DMS 273 (cell line): Measurements from ENCODE around the gene PHKB.
"Not testable (repeated sequence)": the region's sequence is repeated elsewhere in the genome, so short reads cannot be mapped to it uniquely, and the experiment has no call there.

Source experiments
- DNase-seq: peaks from one replicate; lab custom pipeline; 2025; ENCODE audit not compliant: unreplicated experiment; lab: John Stamatoyannopoulos, UW

PHKB gene

DNA sequence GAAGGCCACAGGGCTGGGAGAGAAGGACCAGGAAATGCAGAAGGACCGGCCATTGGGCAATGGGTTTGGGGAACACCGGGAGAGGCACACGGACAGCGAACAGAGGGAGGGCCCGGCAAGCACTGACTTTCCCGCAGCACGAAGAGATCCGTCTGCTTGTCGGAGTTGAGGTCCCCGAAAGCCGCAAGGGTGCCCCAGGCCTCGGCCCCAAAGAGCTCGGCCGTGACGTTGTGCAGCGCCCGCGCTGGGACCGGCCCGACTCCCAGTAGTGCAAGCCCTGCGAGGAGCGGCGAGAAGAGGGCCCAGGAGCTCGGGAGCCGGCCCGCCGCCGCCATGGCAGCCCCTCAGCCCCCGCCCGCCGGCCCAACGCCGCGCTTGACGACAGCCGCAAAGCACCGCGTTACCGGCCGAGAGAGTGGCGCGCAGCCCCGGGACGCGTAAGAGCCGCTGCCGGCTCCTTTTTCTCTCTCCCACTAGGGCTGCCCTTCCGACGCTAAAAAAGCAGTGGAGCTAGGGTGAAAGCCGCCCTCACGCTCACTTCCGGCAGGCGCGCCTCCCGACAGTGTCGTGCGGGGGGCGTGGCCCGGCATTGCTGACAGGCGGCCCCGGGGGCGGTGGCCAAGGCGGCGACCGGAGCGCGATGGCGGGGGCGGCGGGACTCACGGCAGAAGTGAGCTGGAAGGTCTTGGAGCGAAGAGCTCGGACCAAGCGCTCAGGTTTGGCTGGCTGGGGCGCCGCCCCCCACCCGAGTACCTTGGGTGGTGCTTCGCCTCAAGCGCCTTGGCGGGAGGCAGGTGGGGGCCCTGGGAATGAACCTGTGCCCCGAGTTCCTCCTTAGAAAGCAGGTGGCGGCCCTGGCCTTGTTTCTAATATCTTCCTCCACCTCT lies at the start of gene PHKB, which contains the start of gene ITFG1:
TSS of gene PHKB (plus strand) at position 621 of the 887 bp plus-strand sequence. CDS start at position 641, 20 bp downstream.
TSS of gene ITFG1 (minus strand) at position 353 of the 887 bp plus-strand sequence. CDS start at position 335, 18 bp downstream.
- DNase-seq = peak; percentile 97

DNA sequence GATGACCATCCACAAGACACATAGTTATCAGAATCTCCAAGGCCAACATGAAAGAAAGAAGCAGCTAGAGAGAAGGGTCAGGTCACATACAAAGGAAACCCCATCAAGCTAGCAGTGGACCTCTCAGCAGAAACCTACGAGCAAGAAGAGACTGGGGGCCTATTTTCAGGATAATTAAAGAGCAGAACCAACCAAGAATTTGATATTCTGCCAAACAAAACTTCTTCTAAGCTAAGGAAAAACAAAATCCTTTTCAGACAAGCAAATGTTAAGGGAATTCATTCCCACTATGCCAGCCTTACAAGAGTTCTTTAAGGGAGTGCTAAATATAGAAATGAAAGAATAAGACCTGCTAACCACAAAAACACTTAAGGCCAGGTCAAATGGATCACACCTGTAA lies 48.1 kb upstream of the PHKB start:
- no peak for DNase-seq

DNA sequence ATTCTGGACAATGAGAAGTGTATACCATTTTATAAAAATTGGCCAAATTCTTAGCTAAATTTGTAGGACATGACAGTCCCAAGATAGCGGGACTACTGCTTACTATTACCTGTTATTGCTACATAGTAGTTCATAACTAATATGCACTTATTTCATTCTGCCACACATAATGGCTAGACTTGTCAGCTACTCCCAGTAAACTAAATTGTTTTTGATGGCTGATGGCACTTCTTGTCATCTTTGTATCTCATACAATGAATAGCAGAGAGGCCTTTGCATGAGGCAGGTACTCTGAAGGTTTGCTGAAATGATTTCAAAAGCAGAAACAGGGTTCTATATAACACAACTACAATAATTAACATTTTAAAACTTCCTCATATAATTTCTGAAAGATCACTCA lies 44.3 kb upstream of the PHKB start:
- DNase-seq = no peak

DNA sequence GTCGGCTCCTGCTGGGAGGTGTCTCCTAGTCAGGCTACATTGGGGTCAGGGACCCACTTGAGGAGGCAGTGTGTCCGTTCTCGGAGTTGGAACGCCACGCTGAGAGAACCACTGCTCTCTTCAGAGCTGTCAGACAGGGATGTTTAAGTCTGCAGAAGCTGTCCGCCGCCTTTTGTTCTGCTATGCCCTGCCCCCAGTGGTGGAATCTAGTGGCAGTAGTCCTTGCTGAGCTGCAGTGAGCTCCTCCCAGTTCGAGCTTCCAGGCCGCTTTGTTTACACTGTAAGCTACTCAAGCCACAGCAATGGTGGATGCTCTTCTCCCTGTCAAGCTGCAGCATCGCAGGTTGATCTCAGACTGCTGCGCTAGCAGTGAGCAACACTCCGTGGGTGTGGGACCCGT lies 36.3 kb upstream of the PHKB start:
- no peak for DNase-seq

DNA sequence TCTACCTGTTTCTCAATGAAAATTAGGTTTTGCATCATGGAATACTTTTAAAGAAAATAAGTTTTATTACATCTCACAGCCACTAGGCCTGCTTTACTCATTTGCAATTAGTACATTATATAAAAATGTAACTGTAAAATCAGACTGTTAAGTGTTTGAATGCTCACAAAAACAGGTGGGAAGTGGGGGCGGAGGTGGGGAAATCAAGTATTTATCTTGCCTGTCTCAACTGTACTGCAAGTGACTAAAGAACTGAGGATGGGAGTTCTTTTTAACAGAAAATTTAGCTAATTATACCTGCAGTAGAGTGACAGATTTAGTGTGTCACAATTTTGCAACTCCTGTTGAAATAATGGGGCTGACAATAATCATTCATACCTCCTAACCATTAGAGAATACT lies 34.3 kb upstream of the PHKB start:
- no peak for DNase-seq

DNA sequence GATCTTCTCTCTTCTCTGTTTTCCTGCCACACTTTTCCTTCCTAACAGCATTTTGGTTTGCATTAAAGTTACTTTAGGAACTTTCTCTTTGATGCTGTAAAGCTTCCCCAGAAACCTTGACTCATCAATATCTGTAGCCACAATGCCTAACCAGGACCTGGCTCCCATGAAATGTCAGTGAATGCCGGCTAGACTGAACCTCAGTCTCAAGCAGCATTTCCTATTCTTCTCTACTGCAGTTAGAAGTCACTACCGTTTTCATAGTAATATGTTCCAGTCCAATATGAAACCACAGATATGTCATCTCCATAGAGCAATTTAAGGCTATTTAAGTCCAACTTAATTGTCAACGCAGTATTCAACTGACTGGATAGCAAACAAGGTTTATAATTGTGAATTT lies 29.2 kb upstream of the PHKB start:
- DNase-seq = no peak

DNA sequence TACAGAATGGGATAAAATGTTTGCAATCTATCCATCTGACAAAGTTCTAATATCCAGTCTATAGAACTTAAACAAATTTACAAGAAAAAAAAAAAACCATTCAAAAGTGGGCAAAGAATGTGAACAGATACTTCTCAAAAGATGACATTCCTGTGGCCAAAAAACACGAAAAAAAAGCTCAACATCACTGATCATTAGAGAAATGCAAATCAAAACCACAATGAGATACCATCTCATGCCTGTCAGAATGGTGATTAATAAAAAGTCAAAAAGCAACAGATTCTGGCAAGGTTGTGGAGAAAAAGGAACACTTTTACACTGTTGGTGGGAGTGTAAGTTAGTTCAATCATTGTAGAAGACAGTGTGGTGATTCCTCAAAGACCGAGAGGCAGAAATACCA lies 26.9 kb upstream of the PHKB start:
- DNase-seq = not testable (repeated sequence)

DNA sequence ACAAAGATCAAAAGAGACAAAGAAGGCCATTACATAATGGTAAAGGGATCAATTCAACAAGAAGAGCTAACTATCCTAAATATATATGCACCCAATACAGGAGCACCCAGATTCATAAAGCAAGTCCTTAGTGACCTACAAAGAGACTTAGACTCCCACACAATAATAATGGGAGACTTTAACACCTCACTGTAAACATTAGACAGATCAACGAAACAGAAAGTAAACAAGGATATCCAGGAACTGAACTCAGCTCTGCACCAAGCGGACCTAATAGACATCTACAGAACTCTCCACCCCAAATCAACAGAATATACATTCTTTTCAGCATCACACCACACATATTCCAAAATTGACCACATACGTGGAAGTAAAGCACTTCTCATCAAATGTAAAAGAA lies 21.1 kb upstream of the PHKB start:
- DNase-seq = not testable (repeated sequence)

DNA sequence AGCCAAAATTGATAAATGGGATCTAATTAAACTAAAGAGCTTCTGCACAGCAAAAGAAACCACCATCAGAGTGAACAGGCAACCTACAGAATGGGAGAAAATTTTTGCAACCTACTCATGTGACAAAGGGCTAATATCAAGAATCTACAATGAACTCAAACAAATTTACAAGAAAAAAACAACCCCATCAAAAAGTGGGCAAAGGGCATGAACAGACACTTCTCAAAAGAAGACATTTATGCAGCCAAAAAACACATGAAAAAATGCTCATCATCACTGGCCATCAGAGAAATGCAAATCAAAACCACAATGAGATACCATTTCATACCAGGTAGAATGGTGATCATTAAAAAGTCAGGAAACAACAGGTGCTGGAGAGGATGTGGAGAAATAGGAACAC lies 18.2 kb upstream of the PHKB start:
- not testable (repeated sequence) for DNase-seq

DNA sequence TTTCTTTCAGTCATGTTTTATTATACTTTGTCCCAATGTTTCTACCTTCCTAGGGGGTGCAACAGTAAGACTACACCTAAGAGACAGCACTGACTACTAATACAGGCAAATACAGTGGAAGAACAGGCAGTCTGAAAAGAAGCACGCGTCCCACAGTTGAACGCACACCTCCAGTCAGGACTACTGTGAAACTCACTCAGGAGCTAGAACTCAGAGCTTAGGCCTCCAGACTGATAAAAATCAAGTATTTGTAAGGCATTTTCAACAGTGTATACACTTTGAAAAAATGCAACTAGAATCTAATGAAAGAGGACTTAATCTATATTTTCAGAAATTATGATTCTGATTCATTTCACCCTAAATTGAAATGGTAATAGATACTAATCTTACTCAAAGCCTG lies 14.7 kb upstream of the PHKB start:
- no peak for DNase-seq

DNA sequence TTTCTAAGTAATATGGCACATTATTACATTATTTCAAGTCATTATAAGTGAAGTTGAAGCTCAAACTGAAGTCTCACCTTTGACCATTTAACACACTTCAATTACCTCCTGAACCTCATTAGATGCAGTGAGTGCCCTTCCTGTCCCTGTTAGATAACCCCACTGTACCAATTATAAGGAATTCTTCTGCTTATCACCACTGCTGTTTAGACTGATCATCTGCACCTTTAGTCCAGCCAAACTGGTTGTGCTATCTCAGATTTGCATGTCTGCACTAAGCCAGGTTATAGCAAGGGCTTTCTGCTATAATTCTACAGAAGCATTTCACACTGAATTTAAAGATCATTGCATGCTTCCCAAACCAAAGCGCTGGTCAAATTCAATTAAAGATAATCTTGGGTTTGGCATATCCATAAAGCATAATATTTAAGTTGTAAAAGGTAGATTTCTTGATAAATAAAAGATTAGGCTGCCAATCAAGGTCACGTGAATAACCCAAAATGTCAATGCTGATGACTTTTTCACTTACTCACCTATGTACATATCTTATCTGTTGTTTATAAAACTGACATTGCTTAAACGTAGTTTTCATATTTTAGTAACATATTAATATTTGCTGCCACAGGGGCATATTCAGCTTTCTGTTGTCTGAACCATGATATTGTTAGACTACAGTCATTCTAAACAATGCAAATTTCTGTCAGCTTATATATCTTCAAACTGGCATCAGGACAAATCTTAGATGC lies 12.1 kb upstream of the PHKB start:
- no peak for DNase-seq

DNA sequence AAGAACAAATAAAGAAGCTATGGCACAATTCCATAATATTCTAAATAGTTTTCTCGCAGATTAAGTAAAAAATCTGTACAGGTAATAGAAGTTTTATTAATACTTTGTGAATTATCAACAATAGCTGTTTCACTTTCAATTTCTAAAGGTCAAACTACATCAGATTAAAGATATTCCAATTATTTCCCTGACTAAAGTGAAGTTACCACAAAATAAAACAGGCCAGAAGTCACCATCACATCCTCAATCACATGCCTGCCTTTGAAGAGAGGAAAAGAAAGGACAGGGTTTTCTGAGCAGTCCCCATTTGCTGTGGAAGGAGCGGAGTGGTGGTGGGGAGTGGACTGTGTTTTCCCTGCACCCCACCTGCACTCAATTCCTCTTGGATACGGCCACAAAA lies 11.3 kb upstream of the PHKB start:
- DNase-seq = no peak

DNA sequence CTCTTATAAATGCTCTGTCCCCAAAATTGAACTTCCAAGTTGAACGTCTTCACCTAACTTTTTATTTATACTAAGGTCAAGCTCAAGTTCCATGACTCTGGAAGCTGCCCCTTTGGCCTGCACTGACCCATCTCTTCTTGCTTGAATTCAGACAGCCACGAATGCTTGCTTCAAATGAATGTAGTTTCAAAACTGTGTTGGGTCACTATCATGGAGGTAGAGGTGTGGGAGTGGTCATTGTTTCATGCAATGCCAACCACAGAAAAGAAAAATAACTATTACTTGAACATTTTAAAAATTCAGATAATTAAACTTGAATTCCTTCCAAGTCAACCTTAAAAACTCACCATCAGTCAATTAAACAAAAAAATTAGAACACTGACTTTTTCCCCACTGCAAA lies 2.8 kb upstream of the PHKB start:
- DNase-seq = no peak

DNA sequence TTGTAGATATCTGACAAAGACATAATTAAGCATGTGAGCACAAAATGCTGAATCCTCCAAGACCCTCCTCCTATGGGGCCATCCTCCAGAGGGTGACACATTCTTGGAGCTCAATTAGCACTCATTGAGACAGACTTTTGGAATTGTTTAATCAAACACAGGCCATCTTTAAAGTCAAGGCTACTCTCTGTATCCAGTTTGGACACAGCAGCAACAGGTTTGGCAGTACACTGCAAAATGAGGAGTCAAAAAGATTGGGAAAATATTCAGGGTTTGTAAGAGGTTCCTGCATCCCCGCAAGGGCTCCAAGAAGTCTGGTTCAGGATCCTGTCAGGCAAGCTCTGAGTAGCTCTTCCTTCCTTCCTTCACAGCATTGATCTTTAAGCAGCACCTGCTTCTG lies 1.5 kb upstream of the PHKB start:
- no peak for DNase-seq

DNA sequence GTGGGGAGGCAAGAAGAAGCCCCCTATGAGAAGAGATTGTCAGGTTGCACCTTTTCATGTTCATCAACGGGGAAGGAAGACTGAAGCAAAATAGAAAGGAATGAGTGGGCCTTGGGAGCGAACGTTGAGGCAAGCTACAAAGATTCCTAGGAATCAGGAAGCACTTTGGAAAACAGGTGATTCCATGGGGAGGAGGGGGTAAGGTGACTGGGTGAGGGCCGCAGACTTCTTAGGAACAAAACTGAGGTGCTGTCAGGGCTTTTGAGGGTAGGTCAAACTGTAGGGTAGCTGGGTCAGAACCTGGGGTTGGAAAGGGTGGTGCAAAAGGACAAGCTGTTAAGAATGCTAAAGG lies 796 bp upstream of the PHKB start:
- peak; percentile 27 for DNase-seq

DNA sequence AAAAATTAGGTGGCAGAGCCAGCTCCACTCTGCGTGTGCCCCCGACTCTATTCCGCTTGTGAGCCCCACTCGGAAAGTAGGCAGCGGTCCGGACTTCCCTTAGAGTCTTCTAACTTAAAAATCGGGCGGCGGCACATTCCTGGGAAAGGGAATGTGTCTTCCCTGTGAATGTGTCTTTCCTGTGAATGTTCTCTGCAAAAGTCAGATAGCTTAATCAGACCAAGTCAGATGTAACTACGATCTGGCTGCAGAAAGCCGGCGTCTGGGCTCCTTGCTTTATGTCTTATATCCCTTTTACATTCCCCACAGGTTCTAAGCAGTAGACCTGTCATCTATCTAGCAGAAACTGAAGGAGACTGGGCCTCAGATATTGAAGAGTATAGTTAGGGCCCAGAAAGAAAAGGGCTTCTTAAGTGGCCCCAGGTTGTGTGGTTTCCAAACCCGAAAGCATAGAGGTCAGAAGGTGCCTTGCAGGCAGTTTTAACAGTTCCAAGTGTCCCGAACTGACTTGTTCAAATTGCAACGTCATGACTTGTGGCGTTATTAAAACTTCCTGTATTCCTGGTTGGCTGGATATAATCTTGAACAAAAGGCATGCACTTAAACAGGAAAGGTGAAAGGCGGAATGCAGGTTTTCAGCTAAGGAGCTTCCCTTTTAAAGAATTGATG lies 601 bp downstream of the PHKB start:
- peak; percentile 65 for DNase-seq

DNA sequence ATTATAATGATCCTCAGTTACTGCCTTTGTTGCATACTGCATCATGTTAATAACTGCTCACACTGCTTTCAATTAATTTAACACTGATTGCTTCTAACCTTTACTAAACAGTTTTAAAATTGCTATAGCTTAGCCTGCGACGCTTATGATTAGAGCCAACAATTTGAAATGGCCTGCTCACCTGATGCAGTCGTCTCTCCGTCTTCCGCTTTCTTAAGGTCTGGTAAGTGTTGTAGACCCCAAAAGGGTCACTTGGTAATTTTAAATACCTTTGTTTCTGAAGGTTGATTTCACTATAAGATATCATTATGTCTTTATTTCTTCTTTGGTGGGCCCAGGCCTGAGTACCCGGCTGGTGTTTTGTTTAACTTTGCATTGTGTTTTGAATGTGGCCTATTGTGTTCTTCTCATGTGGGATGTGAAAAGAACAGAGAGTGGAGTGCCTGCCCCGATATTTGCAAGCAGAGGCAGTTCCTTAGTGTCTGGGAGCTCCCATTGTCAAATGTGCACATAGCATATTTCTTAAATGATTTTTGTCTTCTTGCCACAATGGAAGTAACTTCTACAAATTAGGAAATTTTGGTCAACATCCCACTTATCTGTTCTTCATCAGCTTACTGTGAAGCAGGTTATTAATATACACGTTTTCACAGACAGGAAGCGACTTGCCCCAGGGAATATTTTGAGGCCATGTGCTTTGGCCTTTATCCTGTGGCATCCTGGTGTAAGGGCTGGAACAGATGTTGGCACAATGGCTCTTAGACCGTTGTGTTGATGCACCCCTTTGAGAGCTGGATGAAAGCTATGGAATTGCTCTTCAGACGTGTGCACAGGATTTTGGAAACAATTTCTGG lies 2.9 kb downstream of the PHKB start:
- peak; percentile 4 for DNase-seq

DNA sequence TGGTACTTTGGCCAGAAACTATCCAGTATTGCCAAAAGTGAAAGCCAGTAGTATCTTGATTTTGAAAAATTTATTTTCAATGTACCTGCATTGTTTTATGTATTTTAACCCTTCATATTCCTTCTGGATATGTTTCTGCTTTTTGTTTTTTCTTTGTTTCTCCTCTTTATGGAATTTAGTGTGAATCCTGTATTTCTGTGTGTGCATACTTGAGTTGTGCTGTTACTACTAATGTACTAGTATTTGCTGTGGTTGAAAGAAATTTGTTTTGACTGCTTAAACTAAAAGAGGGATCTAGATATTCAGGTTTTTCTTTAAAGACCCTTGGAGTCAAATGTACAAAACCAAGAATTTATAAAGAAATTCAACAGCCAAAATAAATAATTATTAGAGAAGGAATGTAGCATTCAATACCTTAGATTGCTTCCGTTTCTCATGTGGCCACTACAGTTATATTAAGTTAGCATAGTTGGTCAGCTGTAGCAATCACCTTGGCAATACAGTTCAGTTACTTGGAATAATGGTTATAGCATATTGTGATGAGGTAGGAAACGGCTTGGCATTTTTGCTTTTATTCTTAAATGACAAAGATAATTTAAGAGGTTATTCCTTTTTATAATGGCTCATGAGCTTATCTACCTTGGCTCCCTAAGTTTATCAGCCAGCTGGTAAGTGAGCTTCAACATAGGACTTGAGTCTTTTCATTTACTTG lies 4.9 kb downstream of the PHKB start:
- DNase-seq = no peak

DNA sequence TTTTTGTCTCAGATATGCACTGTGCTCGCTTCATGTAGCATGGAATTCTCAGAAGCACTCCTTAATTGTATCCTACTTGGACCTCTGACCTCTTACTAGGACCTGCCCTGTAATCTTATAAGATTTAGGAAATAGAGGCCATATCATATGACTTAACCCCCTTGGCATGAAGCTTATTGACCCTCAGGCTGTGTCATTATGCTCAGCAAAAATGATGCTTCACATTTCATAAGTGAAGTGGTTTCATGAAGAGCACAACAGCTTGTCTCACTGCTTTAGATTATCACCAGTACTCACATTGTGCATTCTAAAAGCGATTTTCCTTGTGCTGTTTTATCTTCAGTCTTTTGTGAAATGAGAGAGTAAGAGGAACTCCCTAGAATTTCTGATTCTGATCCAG lies 6.4 kb downstream of the PHKB start:
- no peak for DNase-seq

DNA sequence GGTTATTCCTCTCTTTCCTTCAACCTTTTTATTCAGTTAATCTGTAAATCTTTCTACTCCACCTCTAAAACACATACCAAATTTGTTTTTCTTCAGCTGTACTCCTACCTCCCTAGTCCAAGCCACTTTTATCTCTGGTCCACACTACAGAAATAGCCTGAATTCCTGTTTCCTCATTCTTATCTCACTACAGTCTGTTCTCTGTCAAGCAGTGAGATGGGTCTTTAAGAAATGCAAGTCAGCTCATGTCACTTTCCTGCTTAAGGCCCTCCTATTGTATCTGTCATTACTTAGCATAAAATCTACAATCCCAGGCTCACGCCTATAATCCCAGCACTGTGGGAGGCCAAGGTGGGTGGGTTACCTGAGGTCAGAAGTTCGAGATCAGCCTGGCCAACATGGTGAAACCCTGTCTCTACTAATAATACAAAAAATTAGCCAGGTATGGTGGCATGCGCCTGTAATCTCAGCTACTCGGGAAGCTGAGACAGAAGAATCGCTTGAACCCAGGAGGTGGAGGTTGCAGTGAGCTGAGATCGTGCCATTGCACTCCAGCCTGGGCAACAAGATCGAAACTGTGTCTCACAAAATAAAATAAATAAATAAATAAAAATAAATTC lies 7.0 kb downstream of the PHKB start:
- DNase-seq = not testable (repeated sequence)
